PC-3 (cell line): ENCODE data around the gene SLC2A4RG. TPM values are rescaled to one million over a fixed set of nuclear protein-coding genes. Genes with fewer than 3 reads are reported as not detected.

Experiments
- ATAC-seq: fragments of 200-7000 bp; cut with Tn5 transposase; 2 replicates; pipeline ENCODE4 v1.9.1; 2020; ENCODE audit warnings: mild to moderate bottlenecking, moderate library complexity
- BruUV-seq: library from RNA; stranded (reverse); fragments of 400-500 nt; replicated peaks from 2 replicates; lab custom pipeline; 2021; lab: Mats Ljungman, UMichigan
- CTCF ChIA-PET: fragments of 300-600 bp; sonication (Branson Sonifier 250); formaldehyde crosslinking; loops from one replicate; lab custom pipeline; 2022; ENCODE audit warnings: antibody characterized with exemption; lab: Charles Lee
- POLR2A ChIA-PET: fragments of 300-600 bp; sonication (Branson Sonifier 250); formaldehyde crosslinking; loops from one replicate; lab custom pipeline; 2022; ENCODE audit warnings: antibody characterized with exemption; ENCODE audit not compliant: unreplicated experiment; lab: Charles Lee
- DNase-seq: peaks from one replicate; pipeline ENCODE4 v3.0.0-alpha.2; 2015
- H2AFZ ChIP-seq: fragments of 300-600 bp; sonication (generic); 2 replicates; pipeline ENCODE4 v1.6.0; 2016; ENCODE audit warnings: antibody characterized with exemption, low read length
- H3F3A ChIP-seq: fragments of 300-600 bp; sonication (generic); one replicate; pipeline ENCODE4 v1.6.0; 2017; ENCODE audit warnings: antibody characterized with exemption, low read length, control low read depth, mild to moderate bottlenecking; ENCODE audit not compliant: unreplicated experiment
- H3K27ac ChIP-seq: fragments of 300-600 bp; sonication (generic); 2 replicates; pipeline ENCODE4 v1.5.1; 2016; ENCODE audit warnings: mild to moderate bottlenecking, low read length
- H3K27me3 ChIP-seq: fragments of 300-600 bp; sonication (generic); 2 replicates; pipeline ENCODE4 v1.6.1; 2016; ENCODE audit warnings: low read length, mixed read lengths
- H3K36me3 ChIP-seq: fragments of 300-600 bp; sonication (generic); 2 replicates; pipeline ENCODE4 v1.6.1; 2016; ENCODE audit warnings: low read depth, mixed run types, low read length, mixed read lengths
- H3K4me1 ChIP-seq: fragments of 300-600 bp; sonication (generic); 2 replicates; pipeline ENCODE4 v1.5.1; 2016; ENCODE audit warnings: low read length; ENCODE audit not compliant: insufficient read depth
- H3K4me2 ChIP-seq: fragments of 300-600 bp; sonication (generic); 2 replicates; pipeline ENCODE4 v1.6.0; 2016; ENCODE audit warnings: low read length
- H3K4me3 ChIP-seq: fragments of 300-600 bp; sonication (generic); 2 replicates; pipeline ENCODE4 v1.5.1; 2016; ENCODE audit warnings: mild to moderate bottlenecking, low read length, mixed read lengths
- H3K79me2 ChIP-seq: fragments of 300-600 bp; sonication (generic); 2 replicates; pipeline ENCODE4 v1.6.1; 2017; ENCODE audit warnings: low read length, mixed read lengths
- H3K9ac ChIP-seq: fragments of 300-600 bp; sonication (generic); 2 replicates; pipeline ENCODE4 v1.6.0; 2016; ENCODE audit warnings: mild to moderate bottlenecking, low read length
- H3K9me2 ChIP-seq: fragments of 300-600 bp; sonication (generic); replicated peaks from 2 replicates; pipeline ENCODE4 v1.6.1; 2016; ENCODE audit warnings: mixed run types, low read length, mixed read lengths
- H3K9me3 ChIP-seq: fragments of 300-600 bp; sonication (generic); 2 replicates; pipeline ENCODE4 v1.6.1; 2016; ENCODE audit warnings: low read length, mixed read lengths
- H4K20me1 ChIP-seq: fragments of 300-600 bp; sonication (generic); 2 replicates; pipeline ENCODE4 v1.6.1; 2016; ENCODE audit warnings: low read length, mixed read lengths
- CTCF ChIP-seq: fragments of 300-600 bp; sonication (generic); conservative IDR thresholded peaks from 2 replicates; pipeline ENCODE4 v1.5.1; 2017; ENCODE audit warnings: antibody characterized with exemption, low read depth, mild to moderate bottlenecking, low read length
- EZH2 ChIP-seq: fragments of 300-600 bp; sonication (generic); IDR thresholded peaks from one replicate; pipeline ENCODE4 v1.6.1; 2017; ENCODE audit warnings: antibody characterized with exemption, mild to moderate bottlenecking, low read length; ENCODE audit not compliant: unreplicated experiment
- EZH2phosphoT487 ChIP-seq: fragments of 300-600 bp; sonication (generic); IDR thresholded peaks from 2 replicates; pipeline ENCODE4 v1.6.1; 2018; ENCODE audit warnings: mild to moderate bottlenecking, antibody characterized with exemption, low read length, borderline replicate concordance
- intact Hi-C: fragments of 100-400 bp; cut with micrococcal nuclease; formaldehyde crosslinking; loops from 2 replicates; pipeline ENCODE4 v1.9.0; 2023
- total RNA-seq: library from RNA; depleted of rRNA; stranded (reverse); fragments of >200 nt; gene quantifications from 2 replicates; pipeline ENCODE4 v1.2.3, GENCODE V29; 2014

SLC2A4RG gene
- total RNA-seq, 1 experiment from 2014 or later, result 116 TPM

- H3K9me2 ChIP-seq, result no peaks in the 10 kb centered on the region
- H2AFZ ChIP-seq, result no peak overlapping the region
- no peaks in the 10 kb centered on the region for H3F3A ChIP-seq
- H3K4me1 ChIP-seq, result no peaks in the 10 kb centered on the region
- H3K4me2 ChIP-seq, result no peak overlapping the region
- H3K36me3 ChIP-seq, result no peaks in the 10 kb centered on the region
- no peak for TF ChIP-seq EZH2
- TF ChIP-seq EZH2phosphoT487, result no peak
- no peak for TF ChIP-seq CTCF
- no TSS peak for BruUV-seq
- no peak for ATAC-seq
- no peak overlapping the region for H3K4me3 ChIP-seq
- H3K27ac ChIP-seq, result no peak overlapping the region
- H3K9ac ChIP-seq, result no peak overlapping the region
- no peaks in the 10 kb centered on the region for H3K79me2 ChIP-seq
- no peaks in the 10 kb centered on the region for H4K20me1 ChIP-seq
- intact Hi-C loops, result no loop called here
- ChIA-PET POLR2A (no interaction called here), CTCF (no interaction called here)
- no peaks in the 10 kb centered on the region for H3K27me3 ChIP-seq
- no peak for DNase-seq
- H3K9me3 ChIP-seq, result no peaks in the 10 kb centered on the region
These were observed 17.0 kb downstream of the SLC2A4RG start for GRCh38 chr20:63756648-63756991.

- TF ChIP-seq CTCF (no peak), EZH2 (no peak), EZH2phosphoT487 (no peak)
- H2AFZ ChIP-seq, result no peak overlapping the region
- intact Hi-C loops, result no loop called here
- no peaks in the 10 kb centered on the region for H3K9me3 ChIP-seq
- H3K4me1 ChIP-seq, result no peaks in the 10 kb centered on the region
- H3K79me2 ChIP-seq, result no peaks in the 10 kb centered on the region
- DNase-seq (no peak), ATAC-seq (no peak)
- H3K4me3 ChIP-seq, result no peak overlapping the region
- no peaks in the 10 kb centered on the region for H3F3A ChIP-seq
- H3K4me2 ChIP-seq, result no peak overlapping the region
- no peak overlapping the region for H3K27ac ChIP-seq
- no peaks in the 10 kb centered on the region for H3K27me3 ChIP-seq
- ChIA-PET CTCF (no interaction called here), POLR2A (no interaction called here)
- H3K9me2 ChIP-seq, result no peaks in the 10 kb centered on the region
- H3K36me3 ChIP-seq, result no peaks in the 10 kb centered on the region
- no peaks in the 10 kb centered on the region for H4K20me1 ChIP-seq
- no peak overlapping the region for H3K9ac ChIP-seq
- BruUV-seq, result no TSS peak
These were observed 18.6 kb downstream of the SLC2A4RG start for GRCh38 chr20:63758152-63758551.

GRCh38 chr20:63759377-63759901, 19.9 kb downstream of the SLC2A4RG start:
- Histone ChIP-seq H3K9me3 (no peaks in the 10 kb centered on the region), H3K4me1 (no peaks in the 10 kb centered on the region), H3K4me2 (no peak overlapping the region), H3K27ac (no peak overlapping the region), H3K4me3 (no peak overlapping the region), H4K20me1 (no peaks in the 10 kb centered on the region), H3K27me3 (no peaks in the 10 kb centered on the region), H3K9ac (no peak overlapping the region), H3F3A (no peaks in the 10 kb centered on the region), H3K9me2 (no peaks in the 10 kb centered on the region), H3K36me3 (no peaks in the 10 kb centered on the region), H3K79me2 (no peaks in the 10 kb centered on the region), H2AFZ (no peak overlapping the region)
- CTCF ChIA-PET, result no interaction called here
- TF ChIP-seq EZH2phosphoT487 (no peak), CTCF (no peak), EZH2 (no peak)
- ATAC-seq, result no peak
- intact Hi-C loops, result no loop called here
- no TSS peak for BruUV-seq
- POLR2A ChIA-PET, result no interaction called here
- DNase-seq, result no peak
